NB4 (cell line): ENCODE data around the gene SOCS7.

Experiments used
- MYC ChIP-seq: IDR thresholded peaks from 2 replicates; pipeline ENCODE4 v1.6.1; 2011; ENCODE audit warnings: low read depth, low read length
- POLR2A ChIP-seq: IDR thresholded peaks from 2 replicates; pipeline ENCODE4 v1.6.1; 2011; ENCODE audit warnings: mild to moderate bottlenecking; ENCODE audit not compliant: insufficient read length; ENCODE audit errors: extremely low read depth

DNA sequence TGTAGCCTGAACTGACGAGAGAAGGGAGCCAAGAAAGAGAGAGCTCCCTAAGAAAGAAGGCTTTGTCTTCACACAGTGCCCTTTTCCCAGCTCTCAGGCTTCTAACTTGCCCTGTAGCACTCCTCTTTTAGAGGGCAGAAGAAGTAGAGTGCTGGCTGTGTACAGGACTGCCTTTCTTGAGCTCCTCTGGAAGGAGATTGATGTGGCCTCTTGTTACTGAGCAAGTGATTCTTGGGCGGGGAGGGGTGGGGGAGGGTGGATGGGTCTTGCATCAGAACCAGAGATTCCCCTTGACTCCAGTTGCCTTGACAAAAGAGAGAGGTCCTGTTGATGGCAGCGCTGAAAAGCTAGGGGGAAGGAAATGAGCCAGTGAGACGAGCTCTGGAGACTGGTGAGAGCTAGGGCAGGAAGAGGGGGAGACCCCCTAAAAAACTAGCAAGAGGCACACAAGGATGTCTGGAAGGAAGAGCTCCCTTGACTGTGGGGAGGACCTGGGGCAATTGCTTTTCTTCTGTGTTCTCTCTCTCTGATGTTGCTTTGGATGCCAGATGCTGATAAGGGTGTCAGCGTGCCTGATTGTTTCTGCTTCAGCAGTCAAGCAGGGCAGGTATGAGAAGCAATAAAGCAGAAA is 26.3 kb upstream of the SOCS7 start:
- TF ChIP-seq MYC (no peak), POLR2A (no peak)
